ENCODE measurements around the gene MACROD2.
"Not testable (repeated sequence)": the region's sequence is repeated elsewhere in the genome, so short reads cannot be mapped to it uniquely, and the experiment has no call there.

MACROD2 gene

DNA sequence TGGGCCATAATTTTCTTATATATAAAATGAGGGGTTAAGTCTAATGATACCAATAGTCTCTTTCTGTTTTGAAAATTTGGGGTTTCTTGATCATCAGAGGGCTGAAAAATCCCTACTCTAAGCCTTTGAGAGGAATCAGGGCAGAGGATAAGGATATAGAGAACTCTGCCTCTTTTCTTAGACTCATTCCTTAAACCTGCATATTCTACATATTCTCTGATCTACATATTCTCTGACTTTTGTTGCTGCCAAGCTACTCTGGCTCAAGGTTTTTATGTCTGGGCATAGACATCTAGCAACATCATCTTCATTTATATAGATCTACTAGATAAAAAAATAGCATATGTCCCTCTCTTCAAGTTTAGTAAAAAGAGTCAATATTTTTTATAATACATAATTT is 270.9 kb downstream of the MACROD2 start:
- no peak for ATAC-seq
- no peak for TF ChIP-seq CSDC2 (CRISPR knock-in tag; IDR thresholded peaks at IDR 0.05)
- no peak for TF ChIP-seq ESRRG (CRISPR knock-in tag; IDR thresholded peaks at IDR 0.05)
- TF ChIP-seq GLIS3 (CRISPR knock-in tag; IDR thresholded peaks at IDR 0.05): no peak
- TF ChIP-seq ARNTL (CRISPR knock-in tag; IDR thresholded peaks at IDR 0.05; ENCODE audit: borderline replicate concordance, low read depth): no peak
- no peak for TF ChIP-seq ZNF70 (CRISPR knock-in tag; IDR thresholded peaks at IDR 0.05)
- no peak for TF ChIP-seq BACH2 (CRISPR knock-in tag; IDR thresholded peaks at IDR 0.05; ENCODE audit: borderline replicate concordance)
- TF ChIP-seq, protein P1, sequence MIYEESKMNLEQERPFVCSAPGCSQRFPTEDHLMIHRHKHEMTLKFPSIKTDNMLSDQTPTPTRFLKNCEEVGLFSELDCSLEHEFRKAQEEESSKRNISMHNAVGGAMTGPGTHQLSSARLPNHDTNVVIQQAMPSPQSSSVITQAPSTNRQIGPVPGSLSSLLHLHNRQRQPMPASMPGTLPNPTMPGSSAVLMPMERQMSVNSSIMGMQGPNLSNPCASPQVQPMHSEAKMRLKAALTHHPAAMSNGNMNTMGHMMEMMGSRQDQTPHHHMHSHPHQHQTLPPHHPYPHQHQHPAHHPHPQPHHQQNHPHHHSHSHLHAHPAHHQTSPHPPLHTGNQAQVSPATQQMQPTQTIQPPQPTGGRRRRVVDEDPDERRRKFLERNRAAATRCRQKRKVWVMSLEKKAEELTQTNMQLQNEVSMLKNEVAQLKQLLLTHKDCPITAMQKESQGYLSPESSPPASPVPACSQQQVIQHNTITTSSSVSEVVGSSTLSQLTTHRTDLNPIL (CRISPR knock-in tag; IDR thresholded peaks at IDR 0.05; ENCODE audit: low read depth): no peak
- TF ChIP-seq RARB (CRISPR knock-in tag; IDR thresholded peaks at IDR 0.05): no peak
- no peak for TF ChIP-seq TOX (CRISPR knock-in tag; IDR thresholded peaks at IDR 0.05; ENCODE audit: borderline replicate concordance)
- TF ChIP-seq, protein P2, sequence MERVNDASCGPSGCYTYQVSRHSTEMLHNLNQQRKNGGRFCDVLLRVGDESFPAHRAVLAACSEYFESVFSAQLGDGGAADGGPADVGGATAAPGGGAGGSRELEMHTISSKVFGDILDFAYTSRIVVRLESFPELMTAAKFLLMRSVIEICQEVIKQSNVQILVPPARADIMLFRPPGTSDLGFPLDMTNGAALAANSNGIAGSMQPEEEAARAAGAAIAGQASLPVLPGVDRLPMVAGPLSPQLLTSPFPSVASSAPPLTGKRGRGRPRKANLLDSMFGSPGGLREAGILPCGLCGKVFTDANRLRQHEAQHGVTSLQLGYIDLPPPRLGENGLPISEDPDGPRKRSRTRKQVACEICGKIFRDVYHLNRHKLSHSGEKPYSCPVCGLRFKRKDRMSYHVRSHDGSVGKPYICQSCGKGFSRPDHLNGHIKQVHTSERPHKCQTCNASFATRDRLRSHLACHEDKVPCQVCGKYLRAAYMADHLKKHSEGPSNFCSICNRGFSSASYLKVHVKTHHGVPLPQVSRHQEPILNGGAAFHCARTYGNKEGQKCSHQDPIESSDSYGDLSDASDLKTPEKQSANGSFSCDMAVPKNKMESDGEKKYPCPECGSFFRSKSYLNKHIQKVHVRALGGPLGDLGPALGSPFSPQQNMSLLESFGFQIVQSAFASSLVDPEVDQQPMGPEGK (CRISPR knock-in tag; IDR thresholded peaks at IDR 0.05; ENCODE audit: borderline replicate concordance): no peak
- TF ChIP-seq ZNF8 (CRISPR knock-in tag; IDR thresholded peaks at IDR 0.05): no peak
- TF ChIP-seq ISL1 (CRISPR knock-in tag; IDR thresholded peaks at IDR 0.05): no peak
- TF ChIP-seq ZFP30 (CRISPR knock-in tag; IDR thresholded peaks at IDR 0.05): no peak
- TF ChIP-seq, protein P3, sequence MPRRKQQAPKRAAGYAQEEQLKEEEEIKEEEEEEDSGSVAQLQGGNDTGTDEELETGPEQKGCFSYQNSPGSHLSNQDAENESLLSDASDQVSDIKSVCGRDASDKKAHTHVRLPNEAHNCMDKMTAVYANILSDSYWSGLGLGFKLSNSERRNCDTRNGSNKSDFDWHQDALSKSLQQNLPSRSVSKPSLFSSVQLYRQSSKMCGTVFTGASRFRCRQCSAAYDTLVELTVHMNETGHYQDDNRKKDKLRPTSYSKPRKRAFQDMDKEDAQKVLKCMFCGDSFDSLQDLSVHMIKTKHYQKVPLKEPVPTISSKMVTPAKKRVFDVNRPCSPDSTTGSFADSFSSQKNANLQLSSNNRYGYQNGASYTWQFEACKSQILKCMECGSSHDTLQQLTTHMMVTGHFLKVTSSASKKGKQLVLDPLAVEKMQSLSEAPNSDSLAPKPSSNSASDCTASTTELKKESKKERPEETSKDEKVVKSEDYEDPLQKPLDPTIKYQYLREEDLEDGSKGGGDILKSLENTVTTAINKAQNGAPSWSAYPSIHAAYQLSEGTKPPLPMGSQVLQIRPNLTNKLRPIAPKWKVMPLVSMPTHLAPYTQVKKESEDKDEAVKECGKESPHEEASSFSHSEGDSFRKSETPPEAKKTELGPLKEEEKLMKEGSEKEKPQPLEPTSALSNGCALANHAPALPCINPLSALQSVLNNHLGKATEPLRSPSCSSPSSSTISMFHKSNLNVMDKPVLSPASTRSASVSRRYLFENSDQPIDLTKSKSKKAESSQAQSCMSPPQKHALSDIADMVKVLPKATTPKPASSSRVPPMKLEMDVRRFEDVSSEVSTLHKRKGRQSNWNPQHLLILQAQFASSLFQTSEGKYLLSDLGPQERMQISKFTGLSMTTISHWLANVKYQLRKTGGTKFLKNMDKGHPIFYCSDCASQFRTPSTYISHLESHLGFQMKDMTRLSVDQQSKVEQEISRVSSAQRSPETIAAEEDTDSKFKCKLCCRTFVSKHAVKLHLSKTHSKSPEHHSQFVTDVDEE (CRISPR knock-in tag; IDR thresholded peaks at IDR 0.05): no peak
- no peak for TF ChIP-seq ZFP3 (CRISPR knock-in tag; IDR thresholded peaks at IDR 0.05)
- TF ChIP-seq ZNF565 (CRISPR knock-in tag; conservative IDR thresholded peaks at IDR 0.05; ENCODE audit: low read depth): no peak
- no peak for TF ChIP-seq POU6F1 (CRISPR knock-in tag; IDR thresholded peaks at IDR 0.05; ENCODE audit: borderline replicate concordance, low read depth)
- no peak for TF ChIP-seq SNAI2 (CRISPR knock-in tag; IDR thresholded peaks at IDR 0.05)
- TF ChIP-seq, protein P4, sequence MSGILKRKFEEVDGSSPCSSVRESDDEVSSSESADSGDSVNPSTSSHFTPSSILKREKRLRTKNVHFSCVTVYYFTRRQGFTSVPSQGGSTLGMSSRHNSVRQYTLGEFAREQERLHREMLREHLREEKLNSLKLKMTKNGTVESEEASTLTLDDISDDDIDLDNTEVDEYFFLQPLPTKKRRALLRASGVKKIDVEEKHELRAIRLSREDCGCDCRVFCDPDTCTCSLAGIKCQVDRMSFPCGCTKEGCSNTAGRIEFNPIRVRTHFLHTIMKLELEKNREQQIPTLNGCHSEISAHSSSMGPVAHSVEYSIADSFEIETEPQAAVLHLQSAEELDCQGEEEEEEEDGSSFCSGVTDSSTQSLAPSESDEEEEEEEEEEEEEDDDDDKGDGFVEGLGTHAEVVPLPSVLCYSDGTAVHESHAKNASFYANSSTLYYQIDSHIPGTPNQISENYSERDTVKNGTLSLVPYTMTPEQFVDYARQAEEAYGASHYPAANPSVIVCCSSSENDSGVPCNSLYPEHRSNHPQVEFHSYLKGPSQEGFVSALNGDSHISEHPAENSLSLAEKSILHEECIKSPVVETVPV (CRISPR knock-in tag; IDR thresholded peaks at IDR 0.05): no peak

DNA sequence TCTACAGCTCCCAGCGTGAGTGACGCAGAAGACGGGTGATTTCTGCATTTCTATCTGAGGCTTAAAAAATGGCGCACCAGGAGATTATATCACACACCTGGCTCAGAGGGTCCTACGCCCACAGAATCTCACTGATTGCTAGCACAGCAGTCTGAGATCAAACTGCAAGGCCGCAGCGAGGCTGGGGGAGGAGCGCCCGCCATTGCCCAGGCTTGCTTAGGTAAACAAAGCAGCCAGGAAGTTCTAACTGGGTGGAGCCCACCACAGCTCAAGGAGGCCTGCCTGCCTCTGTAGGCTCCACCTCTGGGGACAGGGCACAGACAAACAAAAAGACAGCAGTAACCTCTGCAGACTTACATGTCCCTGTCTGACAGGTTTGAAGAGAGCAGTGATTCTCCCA is 275.4 kb downstream of the MACROD2 start:
- not testable (repeated sequence) for ATAC-seq

DNA sequence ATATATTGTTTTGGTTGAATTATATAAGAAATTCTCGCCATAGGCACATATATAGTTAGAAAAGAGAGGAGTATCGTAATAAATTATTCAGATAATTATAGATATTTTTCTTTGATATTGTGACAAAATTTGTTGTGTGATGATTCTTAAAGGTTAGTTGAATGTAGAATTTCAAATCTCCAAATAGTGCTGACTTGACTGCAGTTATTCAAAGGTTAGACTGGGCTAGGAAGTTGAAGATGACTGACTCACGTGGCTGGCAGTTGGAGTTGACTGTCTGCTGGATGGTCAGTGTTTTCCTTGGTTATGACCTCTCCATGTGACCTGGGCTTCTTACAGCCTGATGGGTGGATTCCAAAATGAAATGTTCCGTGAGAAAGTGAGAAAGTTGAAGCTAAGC is 286.8 kb downstream of the MACROD2 start:
- TF ChIP-seq PPARA (CRISPR knock-in tag; IDR thresholded peaks at IDR 0.05; ENCODE audit: borderline replicate concordance) (no peak), SNAI2 (CRISPR knock-in tag; IDR thresholded peaks at IDR 0.05) (no peak)
- ATAC-seq: no peak

- TF ChIP-seq ZFP3 (CRISPR knock-in tag; IDR thresholded peaks at IDR 0.05) (no peak), PPARA (CRISPR knock-in tag; IDR thresholded peaks at IDR 0.05; ENCODE audit: borderline replicate concordance) (no peak), OSR1 (CRISPR knock-in tag; IDR thresholded peaks at IDR 0.05) (no peak), ZC3H10 (CRISPR knock-in tag; IDR thresholded peaks at IDR 0.05) (no peak), BACH2 (CRISPR knock-in tag; IDR thresholded peaks at IDR 0.05; ENCODE audit: borderline replicate concordance) (no peak), SNAI2 (CRISPR knock-in tag; IDR thresholded peaks at IDR 0.05) (no peak), TOX (CRISPR knock-in tag; IDR thresholded peaks at IDR 0.05; ENCODE audit: borderline replicate concordance) (no peak)
- ATAC-seq: no peak
Measured at GRCh38 chr20:14284443-14284842, 289.1 kb downstream of the MACROD2 start.
